Panc1 (cell line): ENCODE measurements around the gene ADGRL3. TPM values are rescaled to one million over a fixed set of nuclear protein-coding genes. Genes with fewer than 3 reads are reported as not detected.

Experiments
- ATAC-seq: fragments of 200-7000 bp; cut with Tn5 transposase; 2 replicates; pipeline ENCODE4 v1.9.1; 2020; ENCODE audit warnings: mild to moderate bottlenecking, moderate library complexity
- BruUV-seq: library from RNA; stranded (reverse); fragments of 400-500 nt; replicated peaks from 2 replicates; lab custom pipeline; 2021; lab: Mats Ljungman, UMichigan
- CTCF ChIA-PET: fragments of 300-600 bp; sonication (Branson Sonifier 250); formaldehyde crosslinking; loops from one replicate; lab custom pipeline; 2022; ENCODE audit warnings: antibody characterized with exemption; lab: Charles Lee
- POLR2A ChIA-PET: fragments of 300-600 bp; sonication (Branson Sonifier 250); formaldehyde crosslinking; loops from one replicate; lab custom pipeline; 2022; ENCODE audit warnings: antibody characterized with exemption; lab: Charles Lee
- DNase-seq: peaks from one replicate; pipeline ENCODE4 v3.0.0-alpha.2; 2010; ENCODE audit warnings: low read depth, low spot score
- H3K27ac ChIP-seq: 2 replicates; pipeline ENCODE4 v1.5.1; 2011; ENCODE audit warnings: mild to moderate bottlenecking, low read length, inconsistent platforms
- H3K27me3 ChIP-seq: fragments of 200-500 bp; sonication (Bioruptor generic); 2 replicates; pipeline ENCODE4 v1.6.0; 2014; ENCODE audit warnings: low read length, inconsistent platforms; ENCODE audit not compliant: control insufficient read depth, insufficient read depth
- H3K36me3 ChIP-seq: fragments of 200-500 bp; sonication (Bioruptor generic); 2 replicates; pipeline ENCODE4 v1.5.1; 2014; ENCODE audit warnings: inconsistent platforms, mild to moderate bottlenecking, low read length, moderate library complexity; ENCODE audit not compliant: control insufficient read depth, insufficient read depth
- H3K4me1 ChIP-seq: 2 replicates; pipeline ENCODE4 v1.5.1; 2011; ENCODE audit warnings: inconsistent platforms, mild to moderate bottlenecking, low read length, moderate library complexity; ENCODE audit not compliant: control insufficient read depth, insufficient read depth
- H3K4me3 ChIP-seq, 2 experiments: 2 replicates each; pipeline ENCODE4 v1.5.1; 2011 to 2012; ENCODE audit warnings: low read depth in 2 of 2, low read length in 2 of 2, mild to moderate bottlenecking in 2 of 2, inconsistent platforms in 1 of 2, moderate library complexity in 1 of 2
- H3K9me3 ChIP-seq: fragments of 200-500 bp; sonication (Bioruptor generic); 2 replicates; pipeline ENCODE4 v1.5.1; 2014; ENCODE audit warnings: low read depth, mild to moderate bottlenecking, inconsistent platforms, low read length, moderate library complexity; ENCODE audit not compliant: control insufficient read depth, insufficient read depth
- CTCF ChIP-seq: fragments of 450-650 bp; IDR thresholded peaks from 2 replicates; pipeline ENCODE4 v1.5.1; 2017; ENCODE audit warnings: mild to moderate bottlenecking
- POLR2AphosphoS5 ChIP-seq: IDR thresholded peaks from 2 replicates; pipeline ENCODE4 v1.6.1; 2012; ENCODE audit warnings: mild to moderate bottlenecking, low read depth, low read length, moderate library complexity
- REST ChIP-seq, 2 experiments: IDR thresholded peaks; 2 replicates each; pipeline ENCODE4 v1.6.1; 2011 to 2012; ENCODE audit warnings: low read depth in 2 of 2, control low read depth in 1 of 2, low read length in 1 of 2, mild to moderate bottlenecking in 1 of 2, moderate library complexity in 1 of 2; ENCODE audit not compliant: insufficient read depth in 1 of 2
- SIN3A ChIP-seq: IDR thresholded peaks from 2 replicates; pipeline ENCODE4 v1.6.1; 2012; ENCODE audit warnings: low read depth, mild to moderate bottlenecking, low read length, moderate library complexity, borderline replicate concordance; ENCODE audit not compliant: insufficient read depth
- TCF7L2 ChIP-seq: IDR thresholded peaks from 2 replicates; pipeline ENCODE4 v1.6.1; 2011; ENCODE audit warnings: mild to moderate bottlenecking, low read depth, low read length, inconsistent platforms
- in situ Hi-C: cut with HindIII; loops from 2 replicates; pipeline ENCODE4 v1.10.0; 2016; ENCODE audit warnings: low sequenced_read_pairs, low pct_unique_long_range_greater_than_20kb
- intact Hi-C: fragments of 100-400 bp; cut with micrococcal nuclease; formaldehyde crosslinking; loops from one replicate; pipeline ENCODE4 v1.10.0; 2022; ENCODE audit not compliant: unreplicated experiment
- total RNA-seq: library from RNA; stranded (reverse); gene quantifications from one replicate; pipeline ENCODE4 v1.2.1, GENCODE V29; 2021; ENCODE audit not compliant: unreplicated experiment

Gene ADGRL3
- total RNA-seq, 1 experiment from 2014 or later: 0.23 TPM

GRCh38 chr4:61160478-61160877 is 39.6 kb upstream of the ADGRL3 start:
- Histone ChIP-seq H3K36me3 (no peaks in the 10 kb centered on the region), H3K27ac (no peak overlapping the region), H3K9me3 (no peaks in the 10 kb centered on the region), H3K4me1 (no peaks in the 10 kb centered on the region), H3K4me3 (no peak overlapping the region), H3K27me3 (no peaks in the 10 kb centered on the region)
- DNase-seq (no peak), ATAC-seq (no peak)
- POLR2A ChIA-PET: no interaction called here
- in situ Hi-C loops: no loop called here
- intact Hi-C loops: no loop called here
- CTCF ChIA-PET: no interaction called here
- BruUV-seq: no TSS peak
- TF ChIP-seq CTCF (no peak), POLR2AphosphoS5 (no peak), TCF7L2 (no peak), REST (IDR thresholded peaks at IDR 0.05; ENCODE audit: insufficient read depth in 1 of 2, low read depth in 2 of 2, low read length in 1 of 2) (no peak), SIN3A (no peak)

GRCh38 chr4:61162116-61162515 is 38.0 kb upstream of the ADGRL3 start:
- ChIA-PET CTCF (no interaction called here), POLR2A (no interaction called here)
- no TSS peak for BruUV-seq
- no peak for TF ChIP-seq TCF7L2
- no peak for TF ChIP-seq REST (IDR thresholded peaks at IDR 0.05; ENCODE audit: insufficient read depth in 1 of 2, low read depth in 2 of 2, low read length in 1 of 2)
- Histone ChIP-seq H3K36me3 (no peaks in the 10 kb centered on the region), H3K9me3 (no peaks in the 10 kb centered on the region), H3K4me3 (no peak overlapping the region), H3K27me3 (no peaks in the 10 kb centered on the region), H3K4me1 (no peaks in the 10 kb centered on the region), H3K27ac (no peak overlapping the region)
- intact Hi-C loops: no loop called here
- no peak for ATAC-seq
- in situ Hi-C loops: no loop called here
- no peak for DNase-seq
